Skeletal muscle tissue (tissue), 4 donors: ENCODE measurements around the gene OR51B4. TPM values are rescaled to one million over a fixed set of nuclear protein-coding genes. Genes with fewer than 3 reads are reported as not detected.
"Not testable (repeated sequence)": the region's sequence is repeated elsewhere in the genome, so short reads cannot be mapped to it uniquely, and the experiment has no call there.

Experiments
- H3K27ac ChIP-seq: one replicate; pipeline ENCODE4 v1.7.0; 2013; ENCODE audit warnings: mild to moderate bottlenecking, low read depth, low read length, inconsistent platforms
- H3K27me3 ChIP-seq, 3 donors: one replicate each; pipeline ENCODE4 v1.7.0; 2013; ENCODE audit warnings: low read length in 3 of 3; ENCODE audit not compliant: control insufficient read depth in 3 of 3, insufficient read depth in 3 of 3
- H3K36me3 ChIP-seq, 3 donors: one replicate each; pipeline ENCODE4 v1.7.0; 2013; ENCODE audit warnings: low read length in 3 of 3; ENCODE audit not compliant: control insufficient read depth in 3 of 3, insufficient read depth in 3 of 3
- H3K4me1 ChIP-seq, 3 donors: one replicate each; pipeline ENCODE4 v1.7.0; 2013; ENCODE audit warnings: low read length in 3 of 3, mild to moderate bottlenecking in 3 of 3; ENCODE audit not compliant: control insufficient read depth in 3 of 3, insufficient read depth in 3 of 3
- H3K4me3 ChIP-seq, 3 donors: one replicate each; pipeline ENCODE4 v1.7.0; 2013; ENCODE audit warnings: low read length in 3 of 3
- H3K9ac ChIP-seq, 3 donors: one replicate each; pipeline ENCODE4 v1.7.0; 2013; ENCODE audit warnings: low read length in 3 of 3, mild to moderate bottlenecking in 3 of 3, moderate library complexity in 2 of 3, low read depth in 1 of 3
- H3K9me3 ChIP-seq, 3 donors: one replicate each; pipeline ENCODE4 v1.7.0; 2013; ENCODE audit warnings: low read length in 3 of 3; ENCODE audit not compliant: control insufficient read depth in 3 of 3
- total RNA-seq: library from RNA; depleted of rRNA; stranded (reverse); fragments of >200 nt; gene quantifications from one replicate; pipeline ENCODE4 v1.2.3, GENCODE V29; 2014
- donor health status: Osteomylitis.

The OR51B4 gene
- total RNA-seq, 1 donor from 2014 or later: 0.52 TPM

GRCh38 chr11:5254646-5255413, 46.9 kb downstream of the OR51B4 start, which contains the start of gene HBG2:
HBG2 (minus strand) TSS chr11:5254781; CDS start chr11:5254728, 53 bp downstream.
- H3K27ac ChIP-seq, H3K4me1 ChIP-seq, H3K36me3 ChIP-seq, H3K4me3 ChIP-seq, H3K9me3 ChIP-seq, H3K9ac ChIP-seq, H3K27me3 ChIP-seq: not testable (repeated sequence)

- not testable (repeated sequence) for H3K9me3 ChIP-seq, H3K4me1 ChIP-seq, H3K27me3 ChIP-seq, H3K4me3 ChIP-seq, H3K9ac ChIP-seq, H3K36me3 ChIP-seq, H3K27ac ChIP-seq
Observed at GRCh38 chr11:5254023-5254422, 47.7 kb downstream of the OR51B4 start.

GRCh38 chr11:5253440-5253839, 48.3 kb downstream of the OR51B4 start:
- not testable (repeated sequence) for H3K9ac ChIP-seq, H3K4me1 ChIP-seq, H3K9me3 ChIP-seq, H3K27me3 ChIP-seq, H3K27ac ChIP-seq, H3K36me3 ChIP-seq, H3K4me3 ChIP-seq

- Histone ChIP-seq H3K36me3 (no peaks in the 10 kb centered on the region), H3K9me3 (no peaks in the 10 kb centered on the region), H3K27ac (no peak overlapping the region), H3K4me3 (no peak overlapping the region), H3K4me1 (no peaks in the 10 kb centered on the region), H3K9ac (no peak overlapping the region), H3K27me3 (no peaks in the 10 kb centered on the region)
Observed at GRCh38 chr11:5252919-5253265, 48.9 kb downstream of the OR51B4 start.

GRCh38 chr11:5252192-5252918, 49.4 kb downstream of the OR51B4 start:
- H3K27ac ChIP-seq: no peak overlapping the region
- no peaks in the 10 kb centered on the region for H3K27me3 ChIP-seq
- H3K9me3 ChIP-seq: no peaks in the 10 kb centered on the region
- no peak overlapping the region for H3K9ac ChIP-seq
- no peaks in the 10 kb centered on the region for H3K36me3 ChIP-seq
- H3K4me3 ChIP-seq: no peak overlapping the region
- no peaks in the 10 kb centered on the region for H3K4me1 ChIP-seq

- Histone ChIP-seq H3K4me3 (no peak overlapping the region), H3K36me3 (no peaks in the 10 kb centered on the region), H3K27me3 (no peaks in the 10 kb centered on the region), H3K9me3 (no peaks in the 10 kb centered on the region), H3K27ac (no peak overlapping the region), H3K4me1 (no peaks in the 10 kb centered on the region), H3K9ac (no peak overlapping the region)
Observed at GRCh38 chr11:5251746-5252145, 50.0 kb downstream of the OR51B4 start.

Other genes with a start within 250 kb of the OR51B4 start
- gene OR52E2, start 242.3 kb downstream of the OR51B4 start, total RNA-seq: not detected
- gene OR52E1, start 232.4 kb downstream of the OR51B4 start, total RNA-seq: not detected
- gene OR52A5, start 163.6 kb downstream of the OR51B4 start, total RNA-seq: not detected
- gene OR52A1, start 147.2 kb downstream of the OR51B4 start, total RNA-seq: not detected
- not detected for gene OR51V1, start 101.3 kb downstream of the OR51B4 start, total RNA-seq
- 3,814 TPM for gene HBB, start 74.9 kb downstream of the OR51B4 start, total RNA-seq
- not detected for gene HBD, start 67.5 kb downstream of the OR51B4 start, total RNA-seq
- 24.5 TPM for gene HBG1, start 52.1 kb downstream of the OR51B4 start, total RNA-seq
- gene HBG2, start 47.2 kb downstream of the OR51B4 start, total RNA-seq: 17,934 TPM
- gene HBE1, start 32.0 kb downstream of the OR51B4 start, total RNA-seq: 84.0 TPM
- gene OR51B2, start 22.4 kb upstream of the OR51B4 start, total RNA-seq: not detected
- gene OR51B5, start 41.6 kb upstream of the OR51B4 start, total RNA-seq: 0.52 TPM
- gene OR51B6, start 49.6 kb upstream of the OR51B4 start, total RNA-seq: not detected
- not detected for gene OR51M1, start 81.9 kb upstream of the OR51B4 start, total RNA-seq
- gene OR51Q1, start 120.2 kb upstream of the OR51B4 start, total RNA-seq: not detected
- gene OR51I1, start 139.6 kb upstream of the OR51B4 start, total RNA-seq: 0.52 TPM
- not detected for gene OR51I2, start 147.4 kb upstream of the OR51B4 start, total RNA-seq
- not detected for gene OR52D1, start 186.7 kb upstream of the OR51B4 start, total RNA-seq
- 0.52 TPM for gene UBQLN3, start 208.0 kb upstream of the OR51B4 start, total RNA-seq
- under 0.01 TPM for gene UBQLNL, start 214.8 kb upstream of the OR51B4 start, total RNA-seq
- gene OR52H1, start 246.6 kb upstream of the OR51B4 start, total RNA-seq: 0.52 TPM